B cell (primary cell): ENCODE data around the gene PLA2R1. TPM values are rescaled to one million over a fixed set of nuclear protein-coding genes. Genes with fewer than 3 reads are reported as not detected.

Experiments
- ATAC-seq: fragments of 200-7000 bp; cut with Tn5 transposase; one replicate; pipeline ENCODE4 v1.10.0; 2021; ENCODE audit warnings: low read depth, mild to moderate bottlenecking, moderate number of reproducible peaks, moderate library complexity
- CTCF ChIA-PET: fragments of 350-600 bp; sonication (Branson Sonifier 250); formaldehyde crosslinking; loops from one replicate; lab custom pipeline; 2021; ENCODE audit warnings: antibody characterized with exemption, inconsistent platforms; lab: Charles Lee
- POLR2A ChIA-PET: fragments of 350-600 bp; sonication (Branson Sonifier 250); formaldehyde crosslinking; loops from one replicate; lab custom pipeline; 2021; ENCODE audit warnings: antibody characterized with exemption; lab: Charles Lee
- DNase-seq: peaks from one replicate; pipeline ENCODE4 v3.0.0; 2013
- H2AFZ ChIP-seq: 2 replicates; pipeline ENCODE4 v1.6.1; 2012; ENCODE audit warnings: mild to moderate bottlenecking, low read depth, low read length; ENCODE audit not compliant: insufficient read depth, poor library complexity, severe bottlenecking
- H3K27ac ChIP-seq, 2 donors: 1 replicate in 1 of 2; 2 replicates in 1 of 2; pipeline ENCODE4 v1.5.1; 2012 to 2013; ENCODE audit warnings: low read length in 2 of 2, mild to moderate bottlenecking in 2 of 2, moderate library complexity in 1 of 2
- H3K27me3 ChIP-seq, 4 experiments: fragments of 200-600 bp in 1 of 4; sonication (generic) in 1 of 4; replicated peaks in 1 of 4; 1 replicate in 2 of 4; 2 replicates in 2 of 4; pipeline versions ENCODE4 v1.6.1 to v1.7.0; 2013 to 2016; ENCODE audit warnings: low read length in 3 of 4, mild to moderate bottlenecking in 2 of 4, mixed read lengths in 1 of 4, moderate library complexity in 1 of 4; ENCODE audit not compliant: insufficient read depth in 4 of 4, control insufficient read depth in 3 of 4; ENCODE audit errors: control extremely low read depth in 1 of 4
- H3K36me3 ChIP-seq, 2 experiments: replicated peaks in 1 of 2; 1 replicate in 1 of 2; 2 replicates in 1 of 2; pipeline versions ENCODE4 v1.6.1 to v1.7.1; 2013; ENCODE audit warnings: low read length in 1 of 2; ENCODE audit not compliant: insufficient read depth in 2 of 2, control insufficient read depth in 1 of 2; ENCODE audit errors: control extremely low read depth in 1 of 2, extremely low read depth in 1 of 2
- H3K4me1 ChIP-seq, 2 donors: fragments of 200-600 bp in 1 of 2; sonication (generic) in 1 of 2; 1 replicate in 1 of 2; 2 replicates in 1 of 2; pipeline versions ENCODE4 v1.5.1 to v1.6.1; 2013 to 2017; ENCODE audit warnings: low read length in 2 of 2; ENCODE audit not compliant: control insufficient read depth in 2 of 2, insufficient read depth in 2 of 2
- H3K4me2 ChIP-seq: replicated peaks from 2 replicates; pipeline ENCODE3; 2012; ENCODE audit warnings: mild to moderate bottlenecking, low read depth, low read length; ENCODE audit not compliant: poor library complexity, severe bottlenecking
- H3K4me3 ChIP-seq, 5 experiments: fragments of 200-600 bp in 1 of 5; sonication (generic) in 1 of 5; 1 replicate in 3 of 5; 2 replicates in 2 of 5; pipeline versions ENCODE4 v1.5.1 to v1.7.0; 2011 to 2016; ENCODE audit warnings: low read length in 4 of 5, mild to moderate bottlenecking in 4 of 5, low read depth in 2 of 5, control low read depth in 1 of 5, moderate library complexity in 1 of 5; ENCODE audit not compliant: insufficient read depth in 1 of 5; ENCODE audit errors: control extremely low read depth in 1 of 5, extremely low read depth in 1 of 5
- H3K79me2 ChIP-seq: fragments of 200-600 bp; sonication (generic); one replicate; pipeline ENCODE4 v1.6.0; 2016; ENCODE audit warnings: low read length; ENCODE audit not compliant: control insufficient read depth, insufficient read depth
- H3K9ac ChIP-seq: fragments of 200-600 bp; sonication (generic); 2 replicates; pipeline ENCODE4 v1.6.1; 2017; ENCODE audit warnings: mild to moderate bottlenecking, low read length, moderate library complexity
- H3K9me3 ChIP-seq, 3 donors: one replicate each; pipeline versions ENCODE4 v1.6.1 to v1.7.1; 2013; ENCODE audit warnings: low read length in 2 of 3; ENCODE audit not compliant: control insufficient read depth in 2 of 3, insufficient read depth in 1 of 3; ENCODE audit errors: control extremely low read depth in 1 of 3
- H4K20me1 ChIP-seq: 2 replicates; pipeline ENCODE4 v1.6.0; 2012; ENCODE audit warnings: mild to moderate bottlenecking, low read length; ENCODE audit not compliant: insufficient read depth, control insufficient read depth, poor library complexity, severe bottlenecking
- H3K27ac Mint-ChIP-seq: one replicate; pipeline ENCODE4 v1.8.0; 2021; ENCODE audit warnings: mixed read lengths
- H3K27me3 Mint-ChIP-seq: one replicate; pipeline ENCODE4 v1.8.0; 2021; ENCODE audit warnings: mixed read lengths
- H3K4me1 Mint-ChIP-seq: one replicate; pipeline ENCODE4 v1.8.0; 2021; ENCODE audit warnings: mixed read lengths
- H3K4me3 Mint-ChIP-seq: one replicate; pipeline ENCODE4 v1.8.0; 2021; ENCODE audit warnings: mixed read lengths
- H3K9me3 Mint-ChIP-seq: one replicate; pipeline ENCODE4 v1.8.0; 2022; ENCODE audit warnings: mixed read lengths; ENCODE audit not compliant: insufficient read depth
- EZH2 ChIP-seq: IDR thresholded peaks from 2 replicates; pipeline ENCODE4 v1.6.1; 2012; ENCODE audit warnings: borderline replicate concordance, low read depth, mild to moderate bottlenecking, moderate library complexity, low read length; ENCODE audit not compliant: insufficient read depth, poor library complexity, severe bottlenecking
- WGBS: methylation state at CpG from one replicate; pipeline ENCODE4 v1.1.5; 2013; ENCODE audit warnings: missing lambda C conversion rate; ENCODE audit not compliant: insufficient coverage; 5-methylcytosine and 5-hydroxymethylcytosine counted together
- intact Hi-C: fragments of 100-400 bp; cut with micrococcal nuclease; formaldehyde crosslinking; loops from one replicate; pipeline ENCODE4 v1.10.0; 2022
- polyA plus RNA-seq: library from polyadenylated mRNA; depleted of rRNA; stranded (reverse); fragments of >200 nt; gene quantifications from 2 replicates; pipeline ENCODE4 v1.2.3, GENCODE V29; 2012
- total RNA-seq, 2 donors: library from RNA; stranded (reverse); fragments of 120-200 nt in 1 of 2; gene quantifications; 1 replicate in 1 of 2; 2 replicates in 1 of 2; pipeline versions ENCODE4 v1.2.3 to v1.2.4, GENCODE V29; 2013 to 2022
- TF ChIP-seq, protein P1 (sequence below): fragments of 200-600 bp; IDR thresholded peaks from one replicate; pipeline ENCODE4 v1.8.0; 2022; ENCODE audit warnings: antibody characterized with exemption, mild to moderate bottlenecking

The PLA2R1 gene
- total and polyA plus RNA-seq, 2 donors (not counting 1 experiment from before 2014, with no cell fraction given), result not detected

GRCh38 chr2:160043265-160043664 is 19.1 kb downstream of the PLA2R1 start:
- Histone ChIP-seq H4K20me1 (no peaks in the 10 kb centered on the region), H3K27ac (no peak overlapping the region), H3K9me3 (peaks cover 0 to 4% (median 0%) of the 10 kb centered on the region in 3 donors), H3K9ac (no peak overlapping the region), H3K36me3 (no peaks in the 10 kb centered on the region), H3K4me1 (no peaks in the 10 kb centered on the region), H3K27me3 (peaks cover 0 to 3% (median 0%) of the 10 kb centered on the region in 4 experiments), H3K4me2 (no peak overlapping the region), H3K4me3 (no peak overlapping the region), H2AFZ (no peak overlapping the region), H3K79me2 (no peaks in the 10 kb centered on the region)
- no peak for DNase-seq
- H3K4me3 Mint-ChIP-seq, result no peak overlapping the region
- TF ChIP-seq, protein P1, sequence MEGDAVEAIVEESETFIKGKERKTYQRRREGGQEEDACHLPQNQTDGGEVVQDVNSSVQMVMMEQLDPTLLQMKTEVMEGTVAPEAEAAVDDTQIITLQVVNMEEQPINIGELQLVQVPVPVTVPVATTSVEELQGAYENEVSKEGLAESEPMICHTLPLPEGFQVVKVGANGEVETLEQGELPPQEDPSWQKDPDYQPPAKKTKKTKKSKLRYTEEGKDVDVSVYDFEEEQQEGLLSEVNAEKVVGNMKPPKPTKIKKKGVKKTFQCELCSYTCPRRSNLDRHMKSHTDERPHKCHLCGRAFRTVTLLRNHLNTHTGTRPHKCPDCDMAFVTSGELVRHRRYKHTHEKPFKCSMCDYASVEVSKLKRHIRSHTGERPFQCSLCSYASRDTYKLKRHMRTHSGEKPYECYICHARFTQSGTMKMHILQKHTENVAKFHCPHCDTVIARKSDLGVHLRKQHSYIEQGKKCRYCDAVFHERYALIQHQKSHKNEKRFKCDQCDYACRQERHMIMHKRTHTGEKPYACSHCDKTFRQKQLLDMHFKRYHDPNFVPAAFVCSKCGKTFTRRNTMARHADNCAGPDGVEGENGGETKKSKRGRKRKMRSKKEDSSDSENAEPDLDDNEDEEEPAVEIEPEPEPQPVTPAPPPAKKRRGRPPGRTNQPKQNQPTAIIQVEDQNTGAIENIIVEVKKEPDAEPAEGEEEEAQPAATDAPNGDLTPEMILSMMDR, result no peak
- TF ChIP-seq EZH2, result no peak
- H3K27me3 Mint-ChIP-seq, result peaks cover 4% of the 10 kb centered on the region
- no peaks in the 10 kb centered on the region for H3K4me1 Mint-ChIP-seq
- intact Hi-C loops, result no loop called here
- POLR2A ChIA-PET, result no interaction called here
- CTCF ChIA-PET, result no interaction called here
- H3K9me3 Mint-ChIP-seq, result no peaks in the 10 kb centered on the region
- no peak for ATAC-seq
- H3K27ac Mint-ChIP-seq, result no peak overlapping the region
- WGBS, result 86% methylated on average over 4 of the region's 5 CpGs

- Histone ChIP-seq H3K36me3 (no peaks in the 10 kb centered on the region), H3K27ac (no peak overlapping the region), H3K9ac (no peak overlapping the region), H3K27me3 (peaks cover 0 to 3% (median 0%) of the 10 kb centered on the region in 4 experiments), H3K4me2 (no peak overlapping the region), H3K4me1 (no peaks in the 10 kb centered on the region), H2AFZ (no peak overlapping the region), H3K79me2 (no peaks in the 10 kb centered on the region), H4K20me1 (no peaks in the 10 kb centered on the region), H3K9me3 (peaks cover 0 to 4% (median 0%) of the 10 kb centered on the region in 3 donors), H3K4me3 (no peak overlapping the region)
- TF ChIP-seq, protein P1, result no peak
- no peak for TF ChIP-seq EZH2
- 95% methylated on average over 5 of the region's 7 CpGs for WGBS
- no peaks in the 10 kb centered on the region for H3K9me3 Mint-ChIP-seq
- ATAC-seq, result no peak
- no peak for DNase-seq
- H3K27me3 Mint-ChIP-seq, result peaks cover 4% of the 10 kb centered on the region
- POLR2A ChIA-PET, result no interaction called here
- intact Hi-C loops, result no loop called here
- no peaks in the 10 kb centered on the region for H3K4me1 Mint-ChIP-seq
- CTCF ChIA-PET, result no interaction called here
- H3K27ac Mint-ChIP-seq, result no peak overlapping the region
- no peak overlapping the region for H3K4me3 Mint-ChIP-seq
These were observed 20.4 kb downstream of the PLA2R1 start for GRCh38 chr2:160042054-160042453.
